Neural cell (in vitro differentiated cells): Measurements from ENCODE around the gene CHRM5. TPM values are rescaled to one million over a fixed set of nuclear protein-coding genes. Genes with fewer than 3 reads are reported as not detected.

Experiments used
- H2AFZ ChIP-seq: fragments of 200-600, 300-800 bp; sonication (generic), shearing (Covaris generic); 2 replicates; pipeline ENCODE4 v1.6.0; 2014; ENCODE audit warnings: low read depth, mild to moderate bottlenecking, antibody characterized with exemption, low read length, moderate library complexity
- H3F3A ChIP-seq: fragments of 200-600 bp; shearing (Covaris generic); 2 replicates; pipeline ENCODE4 v1.6.1; 2016; ENCODE audit warnings: mild to moderate bottlenecking, moderate library complexity, mixed read lengths, antibody characterized with exemption, low read length; ENCODE audit not compliant: insufficient read depth, poor library complexity, severe bottlenecking
- H3K27ac ChIP-seq: fragments of 200-600, 300-800 bp; sonication (generic), shearing (Covaris generic); 2 replicates; pipeline ENCODE4 v1.5.1; 2014; ENCODE audit warnings: mild to moderate bottlenecking, low read length, moderate library complexity
- H3K27me3 ChIP-seq: fragments of 300-800, 200-600 bp; sonication (generic), shearing (Covaris generic); 2 replicates; pipeline ENCODE4 v1.6.0; 2014; ENCODE audit warnings: mild to moderate bottlenecking, low read depth, low read length, moderate library complexity; ENCODE audit not compliant: insufficient read depth
- H3K36me3 ChIP-seq: fragments of 300-800, 200-600 bp; sonication (generic), shearing (Covaris generic); 2 replicates; pipeline ENCODE4 v1.5.1; 2014; ENCODE audit warnings: mild to moderate bottlenecking, antibody characterized with exemption, low read length, moderate library complexity; ENCODE audit not compliant: insufficient read depth
- H3K4me2 ChIP-seq: fragments of 300-800, 200-600 bp; sonication (generic), shearing (Covaris generic); 2 replicates; pipeline ENCODE4 v1.6.0; 2014; ENCODE audit warnings: mild to moderate bottlenecking, low read length
- H3K4me3 ChIP-seq: fragments of 300-800, 200-600 bp; sonication (generic), shearing (Covaris generic); 2 replicates; pipeline ENCODE4 v1.5.1; 2014; ENCODE audit warnings: mild to moderate bottlenecking, low read length, moderate library complexity
- H3K79me2 ChIP-seq: fragments of 200-600 bp; shearing (Covaris generic); replicated peaks from 2 replicates; pipeline ENCODE4 v1.6.0; 2014; ENCODE audit warnings: mild to moderate bottlenecking, low read length, moderate library complexity; ENCODE audit not compliant: insufficient read depth
- H3K9ac ChIP-seq: fragments of 300-800, 200-600 bp; sonication (generic), shearing (Covaris generic); 2 replicates; pipeline ENCODE4 v1.6.1; 2016; ENCODE audit warnings: mild to moderate bottlenecking, low read length, mixed read lengths
- H3K9me2 ChIP-seq: fragments of 200-600 bp; shearing (Covaris generic); 2 replicates; pipeline ENCODE4 v1.6.1; 2016; ENCODE audit warnings: mild to moderate bottlenecking, low read length, mixed read lengths; ENCODE audit not compliant: insufficient read depth
- H3K9me3 ChIP-seq: fragments of 200-600, 300-800 bp; sonication (generic), shearing (Covaris generic); 2 replicates; pipeline ENCODE4 v1.6.1; 2016; ENCODE audit warnings: mild to moderate bottlenecking, mixed run types, low read length, moderate library complexity, mixed read lengths
- H4K20me1 ChIP-seq: fragments of 200-600 bp; shearing (Covaris generic); 2 replicates; pipeline ENCODE4 v1.6.1; 2016; ENCODE audit warnings: mild to moderate bottlenecking, mixed run types; ENCODE audit not compliant: insufficient read depth
- EP300 ChIP-seq: fragments of 450-650 bp; conservative IDR thresholded peaks from 2 replicates; pipeline ENCODE4 v1.6.1; 2014; ENCODE audit warnings: antibody characterized with exemption, mild to moderate bottlenecking, moderate library complexity; ENCODE audit not compliant: poor library complexity, severe bottlenecking
- EZH2 ChIP-seq: fragments of 200-600, 300-800 bp; shearing (Covaris generic), sonication (generic); IDR thresholded peaks from 2 replicates; pipeline ENCODE4 v1.6.1; 2014; ENCODE audit warnings: antibody characterized with exemption, low read length, borderline replicate concordance, mild to moderate bottlenecking; ENCODE audit not compliant: insufficient read depth, poor library complexity, severe bottlenecking
- MXI1 ChIP-seq: fragments of 450-650 bp; conservative IDR thresholded peaks from 2 replicates; pipeline ENCODE4 v1.6.1; 2014; ENCODE audit warnings: antibody characterized with exemption, mild to moderate bottlenecking; ENCODE audit not compliant: poor library complexity, severe bottlenecking
- POLR2AphosphoS5 ChIP-seq: IDR thresholded peaks from 2 replicates; pipeline ENCODE4 v1.6.1; 2012
- RAD21 ChIP-seq: fragments of 450-650 bp; conservative IDR thresholded peaks from 2 replicates; pipeline ENCODE4 v1.6.1; 2014; ENCODE audit warnings: antibody characterized with exemption, mild to moderate bottlenecking, moderate library complexity
- SMC3 ChIP-seq: fragments of 450-650 bp; conservative IDR thresholded peaks from 2 replicates; pipeline ENCODE4 v1.6.1; 2014; ENCODE audit warnings: antibody characterized with exemption, mild to moderate bottlenecking, moderate library complexity; ENCODE audit not compliant: poor library complexity
- TAF1 ChIP-seq: IDR thresholded peaks from 2 replicates; pipeline ENCODE4 v1.6.1; 2012; ENCODE audit warnings: low read depth
- polyA plus RNA-seq: library from polyadenylated mRNA; depleted of rRNA; stranded (reverse); fragments of >200 nt; gene quantifications from 2 replicates; pipeline ENCODE4 v1.2.3, GENCODE V29; 2014
- TF ChIP-seq, protein P1 (sequence below): IDR thresholded peaks from 2 replicates; pipeline ENCODE4 v1.6.1; 2012; ENCODE audit warnings: borderline replicate concordance
- TF ChIP-seq, protein P2 (sequence below): fragments of 450-650 bp; IDR thresholded peaks from 2 replicates; pipeline ENCODE4 v1.5.1; 2014; ENCODE audit warnings: antibody characterized with exemption, mild to moderate bottlenecking, moderate library complexity; ENCODE audit not compliant: poor library complexity, severe bottlenecking

Gene CHRM5
- polyA plus RNA-seq, 1 donor from 2014 or later: 3.9 TPM

DNA sequence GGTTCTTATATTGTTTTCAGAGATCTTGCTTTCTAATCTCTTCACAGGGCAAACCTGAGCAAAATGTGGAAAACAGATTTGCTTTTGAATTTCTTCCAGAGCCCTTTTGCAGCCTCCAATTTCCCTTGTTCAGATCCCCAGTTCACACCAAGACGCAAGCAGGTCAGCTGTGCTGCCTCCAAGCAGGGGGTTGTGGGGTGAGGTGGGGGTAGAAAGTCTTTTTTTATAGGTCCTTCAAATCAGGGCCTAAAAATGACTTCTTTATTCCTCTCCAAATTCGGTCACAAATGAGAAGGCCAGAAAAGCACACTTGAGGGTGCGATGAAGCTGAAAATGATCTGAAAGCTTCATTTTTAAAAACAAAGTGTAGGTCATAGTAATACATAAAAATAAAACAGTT lies 97.0 kb downstream of the CHRM5 start:
- no peaks in the 10 kb centered on the region for H3K36me3 ChIP-seq
- H3K4me3 ChIP-seq: no peak overlapping the region
- H3K9me2 ChIP-seq: no peaks in the 10 kb centered on the region
- TF ChIP-seq, protein P1, sequence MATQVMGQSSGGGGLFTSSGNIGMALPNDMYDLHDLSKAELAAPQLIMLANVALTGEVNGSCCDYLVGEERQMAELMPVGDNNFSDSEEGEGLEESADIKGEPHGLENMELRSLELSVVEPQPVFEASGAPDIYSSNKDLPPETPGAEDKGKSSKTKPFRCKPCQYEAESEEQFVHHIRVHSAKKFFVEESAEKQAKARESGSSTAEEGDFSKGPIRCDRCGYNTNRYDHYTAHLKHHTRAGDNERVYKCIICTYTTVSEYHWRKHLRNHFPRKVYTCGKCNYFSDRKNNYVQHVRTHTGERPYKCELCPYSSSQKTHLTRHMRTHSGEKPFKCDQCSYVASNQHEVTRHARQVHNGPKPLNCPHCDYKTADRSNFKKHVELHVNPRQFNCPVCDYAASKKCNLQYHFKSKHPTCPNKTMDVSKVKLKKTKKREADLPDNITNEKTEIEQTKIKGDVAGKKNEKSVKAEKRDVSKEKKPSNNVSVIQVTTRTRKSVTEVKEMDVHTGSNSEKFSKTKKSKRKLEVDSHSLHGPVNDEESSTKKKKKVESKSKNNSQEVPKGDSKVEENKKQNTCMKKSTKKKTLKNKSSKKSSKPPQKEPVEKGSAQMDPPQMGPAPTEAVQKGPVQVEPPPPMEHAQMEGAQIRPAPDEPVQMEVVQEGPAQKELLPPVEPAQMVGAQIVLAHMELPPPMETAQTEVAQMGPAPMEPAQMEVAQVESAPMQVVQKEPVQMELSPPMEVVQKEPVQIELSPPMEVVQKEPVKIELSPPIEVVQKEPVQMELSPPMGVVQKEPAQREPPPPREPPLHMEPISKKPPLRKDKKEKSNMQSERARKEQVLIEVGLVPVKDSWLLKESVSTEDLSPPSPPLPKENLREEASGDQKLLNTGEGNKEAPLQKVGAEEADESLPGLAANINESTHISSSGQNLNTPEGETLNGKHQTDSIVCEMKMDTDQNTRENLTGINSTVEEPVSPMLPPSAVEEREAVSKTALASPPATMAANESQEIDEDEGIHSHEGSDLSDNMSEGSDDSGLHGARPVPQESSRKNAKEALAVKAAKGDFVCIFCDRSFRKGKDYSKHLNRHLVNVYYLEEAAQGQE: no peak
- no peak for TF ChIP-seq POLR2AphosphoS5
- no peak for TF ChIP-seq EP300
- no peak for TF ChIP-seq RAD21
- no peak for TF ChIP-seq MXI1
- no peak for TF ChIP-seq EZH2
- TF ChIP-seq, protein P2, sequence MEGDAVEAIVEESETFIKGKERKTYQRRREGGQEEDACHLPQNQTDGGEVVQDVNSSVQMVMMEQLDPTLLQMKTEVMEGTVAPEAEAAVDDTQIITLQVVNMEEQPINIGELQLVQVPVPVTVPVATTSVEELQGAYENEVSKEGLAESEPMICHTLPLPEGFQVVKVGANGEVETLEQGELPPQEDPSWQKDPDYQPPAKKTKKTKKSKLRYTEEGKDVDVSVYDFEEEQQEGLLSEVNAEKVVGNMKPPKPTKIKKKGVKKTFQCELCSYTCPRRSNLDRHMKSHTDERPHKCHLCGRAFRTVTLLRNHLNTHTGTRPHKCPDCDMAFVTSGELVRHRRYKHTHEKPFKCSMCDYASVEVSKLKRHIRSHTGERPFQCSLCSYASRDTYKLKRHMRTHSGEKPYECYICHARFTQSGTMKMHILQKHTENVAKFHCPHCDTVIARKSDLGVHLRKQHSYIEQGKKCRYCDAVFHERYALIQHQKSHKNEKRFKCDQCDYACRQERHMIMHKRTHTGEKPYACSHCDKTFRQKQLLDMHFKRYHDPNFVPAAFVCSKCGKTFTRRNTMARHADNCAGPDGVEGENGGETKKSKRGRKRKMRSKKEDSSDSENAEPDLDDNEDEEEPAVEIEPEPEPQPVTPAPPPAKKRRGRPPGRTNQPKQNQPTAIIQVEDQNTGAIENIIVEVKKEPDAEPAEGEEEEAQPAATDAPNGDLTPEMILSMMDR: no peak
- TF ChIP-seq SMC3: no peak
- TF ChIP-seq TAF1: no peak
- no peaks in the 10 kb centered on the region for H3K9me3 ChIP-seq
- H4K20me1 ChIP-seq: no peaks in the 10 kb centered on the region
- H3F3A ChIP-seq: no peaks in the 10 kb centered on the region
- H3K27me3 ChIP-seq: no peaks in the 10 kb centered on the region
- no peak overlapping the region for H2AFZ ChIP-seq
- H3K79me2 ChIP-seq: no peaks in the 10 kb centered on the region
- H3K9ac ChIP-seq: no peak overlapping the region
- no peak overlapping the region for H3K27ac ChIP-seq
- no peak overlapping the region for H3K4me2 ChIP-seq

DNA sequence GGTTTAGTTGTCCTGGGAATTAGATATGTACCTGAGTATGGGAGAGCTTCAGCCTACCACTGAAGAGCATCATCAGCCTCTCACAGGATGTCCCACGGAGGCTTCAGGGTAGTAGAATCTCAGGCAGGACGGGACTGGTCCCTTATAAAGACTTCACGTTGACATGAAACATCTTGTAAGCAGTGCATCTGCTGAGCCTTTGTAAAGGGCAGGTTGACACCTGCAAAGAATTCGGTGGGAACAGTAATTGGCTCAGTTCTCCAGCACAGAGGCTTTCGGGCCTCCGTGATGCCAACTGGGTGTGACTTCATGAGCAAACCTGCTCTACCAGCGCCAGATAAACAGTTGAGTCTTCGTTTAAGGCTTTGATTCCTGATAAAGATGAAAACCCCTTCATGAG lies 97.6 kb downstream of the CHRM5 start:
- H3K27me3 ChIP-seq: no peaks in the 10 kb centered on the region
- H3K4me2 ChIP-seq: no peak overlapping the region
- H3K9ac ChIP-seq: no peak overlapping the region
- no peak for TF ChIP-seq SMC3
- TF ChIP-seq, protein P2: no peak
- TF ChIP-seq, protein P1: no peak
- no peak for TF ChIP-seq RAD21
- no peak for TF ChIP-seq TAF1
- no peak for TF ChIP-seq POLR2AphosphoS5
- TF ChIP-seq EZH2: no peak
- TF ChIP-seq MXI1: no peak
- no peak for TF ChIP-seq EP300
- no peaks in the 10 kb centered on the region for H3K36me3 ChIP-seq
- H4K20me1 ChIP-seq: no peaks in the 10 kb centered on the region
- H3F3A ChIP-seq: no peaks in the 10 kb centered on the region
- no peaks in the 10 kb centered on the region for H3K9me2 ChIP-seq
- no peaks in the 10 kb centered on the region for H3K9me3 ChIP-seq
- no peak overlapping the region for H3K27ac ChIP-seq
- H3K4me3 ChIP-seq: no peak overlapping the region
- H2AFZ ChIP-seq: no peak overlapping the region
- no peaks in the 10 kb centered on the region for H3K79me2 ChIP-seq
